ENCODE results near the gene CES3.

Gene CES3

GRCh38 chr16:66996324-66996982 is 35.4 kb downstream of the CES3 start:
- Histone ChIP-seq H3K27me3 (ENCODE audit: insufficient read depth, insufficient read length) (peaks cover 32% of the 10 kb centered on the region), H3K4me3 (ENCODE audit: insufficient read length, low read depth) (no peak overlapping the region), H3K9ac (ENCODE audit: insufficient read length, low read depth) (no peak overlapping the region), H3K4me1 (ENCODE audit: insufficient read depth, insufficient read length) (peaks cover 10% of the 10 kb centered on the region), H3K9me3 (ENCODE audit: insufficient read depth, low read length) (no peaks in the 10 kb centered on the region), H3K36me3 (ENCODE audit: insufficient read depth, insufficient read length, low read length) (no peaks in the 10 kb centered on the region)
- DNase-seq (ENCODE audit: low read depth, low spot score): no peak
- TF ChIP-seq ZNF274 (IDR thresholded peaks at IDR 0.05; ENCODE audit: low read depth, low read length) (no peak), YY1 (IDR thresholded peaks at IDR 0.05; ENCODE audit: insufficient read depth, insufficient read length) (no peak), SUZ12 (IDR thresholded peaks at IDR 0.05; ENCODE audit: extremely low read depth, insufficient read depth, insufficient read length) (no peak)

DNA sequence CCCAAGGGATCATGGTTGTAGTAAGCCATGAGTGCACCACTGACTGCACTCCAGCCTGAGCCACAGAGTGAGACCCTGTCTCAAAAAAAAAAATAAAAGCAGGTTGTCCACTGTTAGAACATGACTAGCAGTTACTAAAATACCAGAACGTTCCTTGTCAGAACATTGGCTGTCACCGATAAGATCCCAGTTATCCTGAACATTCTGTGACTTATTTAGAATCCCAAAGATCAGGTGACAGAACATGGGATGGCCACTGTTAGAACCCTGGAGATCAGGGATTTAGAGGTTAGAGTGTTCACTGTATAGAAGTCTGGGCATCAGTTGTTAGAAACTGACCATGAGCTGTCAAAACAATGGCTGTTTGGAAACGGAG is 35.9 kb downstream of the CES3 start:
- Histone ChIP-seq H3K4me3 (ENCODE audit: insufficient read length, low read depth) (no peak overlapping the region), H3K27me3 (ENCODE audit: insufficient read depth, insufficient read length) (peaks cover 37% of the 10 kb centered on the region), H3K9me3 (ENCODE audit: insufficient read depth, low read length) (no peaks in the 10 kb centered on the region), H3K9ac (ENCODE audit: insufficient read length, low read depth) (no peak overlapping the region), H3K4me1 (ENCODE audit: insufficient read depth, insufficient read length) (peaks cover 12% of the 10 kb centered on the region), H3K36me3 (ENCODE audit: insufficient read depth, insufficient read length, low read length) (no peaks in the 10 kb centered on the region)
- TF ChIP-seq YY1 (IDR thresholded peaks at IDR 0.05; ENCODE audit: insufficient read depth, insufficient read length) (no peak), SUZ12 (IDR thresholded peaks at IDR 0.05; ENCODE audit: extremely low read depth, insufficient read depth, insufficient read length) (no peak), ZNF274 (IDR thresholded peaks at IDR 0.05; ENCODE audit: low read depth, low read length) (no peak)
- DNase-seq (ENCODE audit: low read depth, low spot score): no peak

- no peak for TF ChIP-seq SUZ12 (IDR thresholded peaks at IDR 0.05; ENCODE audit: extremely low read depth, insufficient read depth, insufficient read length)
- no peak for TF ChIP-seq YY1 (IDR thresholded peaks at IDR 0.05; ENCODE audit: insufficient read depth, insufficient read length)
- TF ChIP-seq ZNF274 (IDR thresholded peaks at IDR 0.05; ENCODE audit: low read depth, low read length): no peak
- no peaks in the 10 kb centered on the region for H3K36me3 ChIP-seq (ENCODE audit: insufficient read depth, insufficient read length, low read length)
- H3K9ac ChIP-seq (ENCODE audit: insufficient read length, low read depth): peak overlapping the region; percentile 73
- H3K4me3 ChIP-seq (ENCODE audit: insufficient read length, low read depth): peak overlapping the region; percentile 60
- H3K4me1 ChIP-seq (ENCODE audit: insufficient read depth, insufficient read length): peaks cover 12% of the 10 kb centered on the region
- no peak for DNase-seq (ENCODE audit: low read depth, low spot score)
- no peaks in the 10 kb centered on the region for H3K9me3 ChIP-seq (ENCODE audit: insufficient read depth, low read length)
- peaks cover 45% of the 10 kb centered on the region for H3K27me3 ChIP-seq (ENCODE audit: insufficient read depth, insufficient read length)
These were observed 39.6 kb downstream of the CES3 start for GRCh38 chr16:67000384-67001351.

GRCh38 chr16:67001726-67002125 is 40.7 kb downstream of the CES3 start:
- Histone ChIP-seq H3K9ac (ENCODE audit: insufficient read length, low read depth) (peak overlapping the region; percentile 65), H3K4me3 (ENCODE audit: insufficient read length, low read depth) (no peak overlapping the region), H3K4me1 (ENCODE audit: insufficient read depth, insufficient read length) (peaks cover 12% of the 10 kb centered on the region), H3K27me3 (ENCODE audit: insufficient read depth, insufficient read length) (peaks cover 45% of the 10 kb centered on the region), H3K9me3 (ENCODE audit: insufficient read depth, low read length) (no peaks in the 10 kb centered on the region), H3K36me3 (ENCODE audit: insufficient read depth, insufficient read length, low read length) (no peaks in the 10 kb centered on the region)
- no peak for DNase-seq (ENCODE audit: low read depth, low spot score)
- TF ChIP-seq SUZ12 (IDR thresholded peaks at IDR 0.05; ENCODE audit: extremely low read depth, insufficient read depth, insufficient read length) (no peak), ZNF274 (IDR thresholded peaks at IDR 0.05; ENCODE audit: low read depth, low read length) (no peak), YY1 (IDR thresholded peaks at IDR 0.05; ENCODE audit: insufficient read depth, insufficient read length) (no peak)

- no peak overlapping the region for H3K9ac ChIP-seq (ENCODE audit: insufficient read length, low read depth)
- H3K4me1 ChIP-seq (ENCODE audit: insufficient read depth, insufficient read length): peaks cover 2% of the 10 kb centered on the region
- peaks cover 7% of the 10 kb centered on the region for H3K27me3 ChIP-seq (ENCODE audit: insufficient read depth, insufficient read length)
- no peak for DNase-seq (ENCODE audit: low read depth, low spot score)
- TF ChIP-seq YY1 (IDR thresholded peaks at IDR 0.05; ENCODE audit: insufficient read depth, insufficient read length) (no peak), ZNF274 (IDR thresholded peaks at IDR 0.05; ENCODE audit: low read depth, low read length) (no peak), SUZ12 (IDR thresholded peaks at IDR 0.05; ENCODE audit: extremely low read depth, insufficient read depth, insufficient read length) (no peak)
- no peaks in the 10 kb centered on the region for H3K36me3 ChIP-seq (ENCODE audit: insufficient read depth, insufficient read length, low read length)
- no peak overlapping the region for H3K4me3 ChIP-seq (ENCODE audit: insufficient read length, low read depth)
- H3K9me3 ChIP-seq (ENCODE audit: insufficient read depth, low read length): no peaks in the 10 kb centered on the region
These were observed 46.0 kb downstream of the CES3 start for GRCh38 chr16:67006930-67007658.

GRCh38 chr16:67009158-67009557 is 48.1 kb downstream of the CES3 start:
- no peaks in the 10 kb centered on the region for H3K36me3 ChIP-seq (ENCODE audit: insufficient read depth, insufficient read length, low read length)
- TF ChIP-seq ZNF274 (IDR thresholded peaks at IDR 0.05; ENCODE audit: low read depth, low read length): no peak
- no peak for TF ChIP-seq YY1 (IDR thresholded peaks at IDR 0.05; ENCODE audit: insufficient read depth, insufficient read length)
- no peak for TF ChIP-seq SUZ12 (IDR thresholded peaks at IDR 0.05; ENCODE audit: extremely low read depth, insufficient read depth, insufficient read length)
- H3K27me3 ChIP-seq (ENCODE audit: insufficient read depth, insufficient read length): peaks cover 13% of the 10 kb centered on the region
- H3K9me3 ChIP-seq (ENCODE audit: insufficient read depth, low read length): no peaks in the 10 kb centered on the region
- DNase-seq (ENCODE audit: low read depth, low spot score): no peak
- no peak overlapping the region for H3K4me3 ChIP-seq (ENCODE audit: insufficient read length, low read depth)
- peaks cover 9% of the 10 kb centered on the region for H3K4me1 ChIP-seq (ENCODE audit: insufficient read depth, insufficient read length)
- no peak overlapping the region for H3K9ac ChIP-seq (ENCODE audit: insufficient read length, low read depth)
